Activated T-cell treated with anti-CD3 and anti-CD28 coated beads, Interleukin-2, amount 50 U/mL, for 72 hours (primary cell): ENCODE results near the gene SKAP2. TPM values are rescaled to one million over a fixed set of nuclear protein-coding genes. Genes with fewer than 3 reads are reported as not detected.
"Not testable (repeated sequence)": the region's sequence is repeated elsewhere in the genome, so short reads cannot be mapped to it uniquely, and the experiment has no call there.

Source experiments
- ATAC-seq, 2 donors: fragments of 150-1000 bp; cut with Tn5 transposase; replicated peaks in 1 of 2; 2 replicates each; pipeline ENCODE4 v1.10.0; 2021; ENCODE audit warnings: moderate library complexity in 2 of 2, mild to moderate bottlenecking in 1 of 2
- DNase-seq, 2 donors: peaks; one replicate each; pipeline ENCODE4 v3.0.0; 2021 to 2022; ENCODE audit warnings: mixed read lengths in 1 of 2
- H3K27ac Mint-ChIP-seq: one replicate; pipeline ENCODE4 v1.8.0; 2022; ENCODE audit warnings: mild to moderate bottlenecking, moderate library complexity, mixed read lengths
- H3K27me3 Mint-ChIP-seq: one replicate; pipeline ENCODE4 v1.8.0; 2022; ENCODE audit warnings: low read depth, mixed read lengths
- H3K36me3 Mint-ChIP-seq, 2 donors: one replicate each; pipeline ENCODE4 v1.8.0; 2022; ENCODE audit warnings: mixed read lengths in 2 of 2, mild to moderate bottlenecking in 1 of 2; ENCODE audit not compliant: insufficient read depth in 2 of 2
- H3K4me1 Mint-ChIP-seq: one replicate; pipeline ENCODE4 v1.8.0; 2022; ENCODE audit warnings: low read depth, mixed read lengths
- H3K4me3 Mint-ChIP-seq, 2 donors: one replicate each; pipeline ENCODE4 v1.8.0; 2022; ENCODE audit warnings: mild to moderate bottlenecking in 2 of 2, mixed read lengths in 2 of 2, moderate library complexity in 2 of 2
- H3K9me3 Mint-ChIP-seq, 2 donors: one replicate each; pipeline ENCODE4 v1.8.0; 2022; ENCODE audit warnings: mixed read lengths in 2 of 2
- total RNA-seq, 2 donors: library from RNA; stranded (reverse); gene quantifications; one replicate each; pipeline ENCODE4 v1.2.3, GENCODE V29; 2022

Gene SKAP2
- total RNA-seq, 2 donors from 2014 or later = 9.7 to 22.4 TPM

DNA sequence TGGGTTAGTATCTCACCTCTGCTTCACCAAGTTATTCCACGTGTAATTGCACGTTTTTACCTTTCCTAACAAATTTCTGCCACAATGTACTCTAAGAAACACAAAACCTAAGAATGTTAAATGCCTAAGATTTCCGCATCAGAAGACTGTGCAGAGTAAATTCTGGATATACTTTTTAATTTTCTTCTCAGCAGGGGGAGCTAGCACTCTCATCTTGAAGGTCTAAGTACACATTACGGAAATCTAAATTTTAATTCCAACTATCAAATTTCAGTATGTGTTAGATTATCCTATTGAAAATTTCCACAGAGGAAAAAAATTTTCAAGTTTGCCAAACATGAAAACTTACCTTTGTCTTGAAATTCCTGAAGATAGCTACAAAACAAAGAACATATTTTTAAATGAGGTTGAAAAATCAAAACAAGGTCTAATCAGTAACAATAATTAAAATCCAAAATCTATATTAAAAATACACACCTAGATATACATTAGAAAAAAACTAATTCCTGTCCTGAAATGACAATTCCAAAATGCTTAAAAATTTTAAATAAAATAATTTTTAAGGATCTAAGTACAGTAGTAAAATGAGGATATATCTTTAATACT, 10.5 kb downstream of the SKAP2 start:
- H3K9me3 Mint-ChIP-seq = no peaks in the 10 kb centered on the region
- ATAC-seq = no peak
- DNase-seq = no peak
- no peak overlapping the region for H3K4me3 Mint-ChIP-seq
- H3K36me3 Mint-ChIP-seq = no peaks in the 10 kb centered on the region
- peaks cover 41% of the 10 kb centered on the region for H3K27me3 Mint-ChIP-seq
- peaks cover 10% of the 10 kb centered on the region for H3K4me1 Mint-ChIP-seq
- no peak overlapping the region for H3K27ac Mint-ChIP-seq

DNA sequence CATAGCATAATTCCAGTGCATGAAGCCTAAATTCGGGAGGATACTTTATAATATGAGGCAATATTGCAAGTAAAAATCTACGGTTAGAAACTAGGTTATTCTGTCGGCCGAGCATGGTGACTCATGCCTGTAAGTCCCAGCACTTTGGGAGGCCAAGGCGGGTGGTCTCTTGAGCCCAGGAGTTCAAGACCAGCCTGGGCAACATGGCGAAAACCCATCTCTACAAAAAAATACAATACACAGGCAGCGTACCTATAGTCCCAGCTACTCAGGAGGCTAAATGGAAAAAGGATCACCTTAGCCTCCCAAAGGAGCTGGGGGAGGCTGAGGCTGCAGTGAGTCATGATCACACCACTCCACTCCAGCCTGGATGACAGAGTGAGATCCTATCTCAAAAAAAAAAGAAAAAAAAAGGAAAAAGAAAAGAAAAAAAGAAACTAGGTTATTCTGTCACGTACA, 14.2 kb downstream of the SKAP2 start:
- no peak for DNase-seq
- Mint-ChIP-seq H3K36me3 (no peaks in the 10 kb centered on the region), H3K27me3 (peaks cover 9% of the 10 kb centered on the region), H3K9me3 (no peaks in the 10 kb centered on the region), H3K27ac (no peak overlapping the region), H3K4me3 (no peak overlapping the region), H3K4me1 (no peaks in the 10 kb centered on the region)
- no peak for ATAC-seq

DNA sequence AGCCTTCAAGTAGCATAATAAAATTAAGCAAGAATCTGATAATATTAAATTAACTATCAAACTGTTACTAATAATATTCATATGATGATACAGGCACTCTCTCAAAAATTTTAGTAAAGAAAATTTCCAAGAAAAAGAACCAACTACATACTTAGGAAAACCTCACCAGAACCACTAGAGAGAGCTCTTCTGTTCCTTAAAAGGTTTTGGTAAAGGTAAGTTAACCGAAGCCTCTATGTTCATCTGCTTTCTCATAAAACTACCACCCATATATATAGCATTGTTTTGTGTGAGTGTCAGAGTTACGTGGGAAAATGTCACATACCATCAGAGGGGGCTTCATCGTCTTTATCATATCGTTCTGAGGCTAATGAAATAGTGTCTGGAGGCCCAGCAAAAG, 20.7 kb downstream of the SKAP2 start:
- H3K27ac Mint-ChIP-seq = no peak overlapping the region
- DNase-seq (no peak), ATAC-seq (no peak)
- H3K4me1 Mint-ChIP-seq = no peaks in the 10 kb centered on the region
- no peaks in the 10 kb centered on the region for H3K9me3 Mint-ChIP-seq
- no peaks in the 10 kb centered on the region for H3K27me3 Mint-ChIP-seq
- no peak overlapping the region for H3K4me3 Mint-ChIP-seq
- H3K36me3 Mint-ChIP-seq = no peaks in the 10 kb centered on the region

DNA sequence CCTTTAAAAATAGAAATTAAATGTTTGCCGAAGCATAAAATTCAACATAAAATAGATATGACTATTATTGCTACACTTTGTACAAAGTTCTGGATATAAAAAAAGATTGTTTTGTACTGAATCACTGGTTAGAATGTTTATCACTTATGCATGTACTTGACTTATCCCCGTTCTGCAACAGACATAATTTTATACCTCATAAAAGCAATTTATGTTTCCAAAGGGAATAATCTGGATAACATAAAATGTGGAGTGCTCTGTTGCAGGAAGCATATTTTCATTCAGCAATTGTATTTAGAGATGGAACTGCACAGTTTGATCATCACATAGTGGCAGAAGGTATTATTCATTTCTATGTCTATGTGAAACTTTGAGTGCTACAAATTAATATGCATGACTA, 21.5 kb downstream of the SKAP2 start:
- Mint-ChIP-seq H3K27me3 (peaks cover 5% of the 10 kb centered on the region), H3K27ac (no peak overlapping the region), H3K9me3 (no peaks in the 10 kb centered on the region), H3K4me1 (no peaks in the 10 kb centered on the region), H3K36me3 (no peaks in the 10 kb centered on the region), H3K4me3 (no peak overlapping the region)
- no peak for ATAC-seq
- no peak for DNase-seq

DNA sequence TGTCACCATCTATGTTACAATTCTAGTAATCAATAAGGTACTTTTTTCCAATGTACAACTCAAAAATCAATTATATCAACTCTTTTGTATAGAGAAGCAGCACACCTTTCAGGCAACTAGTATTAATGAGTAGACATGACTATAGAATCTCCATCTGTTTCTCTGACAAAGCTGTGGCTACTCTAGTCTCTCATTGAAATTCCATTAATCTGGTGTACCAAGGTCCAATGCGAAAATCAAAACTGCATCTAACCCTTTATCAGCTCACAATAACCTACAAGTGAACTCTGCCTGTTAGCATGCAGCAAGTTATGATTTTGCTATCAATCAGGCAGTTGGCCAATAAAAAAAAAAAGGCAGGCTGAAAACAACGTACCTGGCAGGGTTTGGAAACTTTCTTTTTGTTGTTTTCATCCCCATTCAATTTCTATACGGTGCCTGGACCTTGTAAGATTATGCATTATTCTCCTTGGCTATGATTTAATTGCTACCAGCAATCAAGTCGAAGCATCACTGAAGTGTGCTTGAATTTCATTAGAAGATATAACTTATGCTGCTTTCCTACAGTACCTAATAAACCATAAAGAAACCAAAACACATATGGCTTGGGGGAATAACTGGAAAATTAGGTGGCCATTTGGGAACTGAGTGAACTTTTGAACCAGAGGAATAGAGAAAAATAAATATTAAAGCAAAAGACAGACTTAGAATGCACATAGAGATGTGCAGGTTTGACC, 23.2 kb downstream of the SKAP2 start:
- Mint-ChIP-seq H3K4me1 (no peaks in the 10 kb centered on the region), H3K27me3 (peaks cover 6% of the 10 kb centered on the region), H3K27ac (no peak overlapping the region), H3K36me3 (no peaks in the 10 kb centered on the region), H3K4me3 (no peak overlapping the region), H3K9me3 (no peaks in the 10 kb centered on the region)
- ATAC-seq = no peak
- DNase-seq = no peak

DNA sequence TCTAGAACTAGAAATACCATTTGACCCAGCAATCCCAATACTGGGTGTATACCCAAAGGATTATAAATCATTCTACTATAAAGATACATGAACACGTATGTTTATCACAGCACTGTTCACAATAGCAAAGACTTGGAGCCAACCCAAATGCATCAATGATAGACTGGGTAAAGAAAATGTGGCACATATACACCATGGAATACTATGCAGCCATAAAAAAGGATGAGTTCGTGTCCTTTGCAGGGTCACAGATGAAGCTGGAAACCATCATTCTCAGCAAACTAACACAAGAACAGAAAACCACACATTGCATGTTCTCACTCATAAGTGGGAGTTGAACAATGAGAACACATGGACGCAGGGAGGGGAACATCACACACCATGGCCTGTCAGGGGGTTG, 27.6 kb downstream of the SKAP2 start:
- H3K4me3 Mint-ChIP-seq, DNase-seq, H3K27me3 Mint-ChIP-seq, ATAC-seq, H3K27ac Mint-ChIP-seq, H3K36me3 Mint-ChIP-seq, H3K4me1 Mint-ChIP-seq, H3K9me3 Mint-ChIP-seq: not testable (repeated sequence)

DNA sequence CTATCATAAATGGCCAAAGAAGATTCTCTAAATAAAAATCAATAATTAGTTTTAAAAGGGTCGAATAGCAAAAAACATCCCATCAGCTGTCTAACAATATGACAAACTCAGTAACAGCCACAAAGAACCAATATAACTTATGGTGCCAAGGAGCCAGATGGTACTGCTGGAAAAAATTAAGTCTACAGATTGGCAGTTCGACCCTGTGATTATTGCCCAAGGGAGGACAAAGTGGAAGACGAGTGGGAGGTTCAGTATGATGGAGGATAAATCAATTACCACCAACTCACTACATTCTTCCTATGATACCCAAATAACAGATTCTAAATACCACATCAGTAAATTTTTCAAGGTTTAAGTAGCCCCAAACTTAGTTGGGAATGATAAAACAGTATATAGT, 49.0 kb downstream of the SKAP2 start:
- no peak overlapping the region for H3K27ac Mint-ChIP-seq
- ATAC-seq (no peak), DNase-seq (no peak)
- H3K27me3 Mint-ChIP-seq = no peaks in the 10 kb centered on the region
- no peaks in the 10 kb centered on the region for H3K9me3 Mint-ChIP-seq
- H3K4me3 Mint-ChIP-seq = no peak overlapping the region
- no peaks in the 10 kb centered on the region for H3K4me1 Mint-ChIP-seq
- H3K36me3 Mint-ChIP-seq = no peaks in the 10 kb centered on the region

DNA sequence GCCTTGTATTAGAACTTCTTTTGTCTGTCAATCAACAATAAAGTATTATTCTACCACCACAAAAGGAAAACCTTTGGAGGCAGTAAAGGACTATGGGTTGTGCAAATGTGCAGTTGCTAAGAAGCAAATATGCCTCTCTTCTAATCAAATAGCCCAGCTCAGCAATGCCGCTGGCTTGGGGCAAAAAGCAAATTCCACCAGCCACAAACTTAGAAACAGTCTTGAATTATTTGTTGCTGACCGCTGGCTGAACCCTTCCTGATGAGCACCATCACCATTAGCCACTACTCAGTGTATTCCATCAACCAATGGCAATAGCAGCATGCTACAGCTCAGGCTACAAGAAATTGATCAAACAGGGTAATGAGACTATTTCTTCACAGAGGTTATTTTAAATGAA, 51.0 kb downstream of the SKAP2 start:
- DNase-seq (no peak), ATAC-seq (no peak)
- no peaks in the 10 kb centered on the region for H3K36me3 Mint-ChIP-seq
- no peaks in the 10 kb centered on the region for H3K27me3 Mint-ChIP-seq
- H3K4me3 Mint-ChIP-seq = no peak overlapping the region
- no peaks in the 10 kb centered on the region for H3K9me3 Mint-ChIP-seq
- no peak overlapping the region for H3K27ac Mint-ChIP-seq
- H3K4me1 Mint-ChIP-seq = no peaks in the 10 kb centered on the region

DNA sequence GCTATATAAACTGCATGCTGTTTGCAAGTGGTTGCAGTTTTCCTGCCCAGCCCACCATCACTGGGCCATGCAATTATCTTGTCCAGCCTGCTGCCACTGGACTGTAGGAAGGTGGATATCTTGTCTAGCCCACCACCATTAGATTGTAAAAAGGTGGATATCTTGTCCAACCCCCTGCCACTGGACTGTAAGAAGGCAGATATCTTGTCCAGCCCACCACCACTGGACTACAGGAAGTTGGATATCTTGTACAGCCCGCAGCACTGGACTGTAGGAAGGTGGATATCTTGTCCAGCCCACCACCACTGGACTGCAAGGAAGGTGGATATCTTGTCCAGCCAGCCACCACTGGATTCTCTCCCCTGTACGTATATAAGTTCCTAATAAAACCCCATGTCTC, 69.8 kb downstream of the SKAP2 start:
- Mint-ChIP-seq H3K4me3 (no peak overlapping the region), H3K9me3 (peaks cover 0 to 2% of the 10 kb centered on the region in 2 donors), H3K4me1 (no peaks in the 10 kb centered on the region), H3K27ac (no peak overlapping the region), H3K27me3 (no peaks in the 10 kb centered on the region), H3K36me3 (no peaks in the 10 kb centered on the region)
- DNase-seq = no peak
- no peak for ATAC-seq

DNA sequence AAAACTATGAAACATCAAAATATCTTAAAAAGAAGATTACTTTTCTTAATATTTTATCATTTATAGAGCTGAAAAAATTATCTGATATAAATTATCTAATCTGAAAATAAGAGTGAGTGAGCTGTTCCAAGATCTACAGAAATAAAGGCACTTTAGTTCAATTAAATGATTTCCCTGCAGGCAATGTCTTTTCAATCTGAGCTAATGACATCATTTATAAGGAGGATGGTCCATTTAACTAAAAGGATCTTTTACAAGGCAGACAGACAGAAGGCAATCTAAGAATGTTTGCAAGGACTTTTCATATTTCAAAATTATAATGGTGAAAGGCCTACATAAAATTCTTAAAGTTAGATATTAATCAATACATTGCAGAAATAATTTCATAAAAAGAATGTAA, 71.8 kb downstream of the SKAP2 start:
- Mint-ChIP-seq H3K27me3 (no peaks in the 10 kb centered on the region), H3K4me1 (no peaks in the 10 kb centered on the region), H3K27ac (no peak overlapping the region), H3K9me3 (no peaks in the 10 kb centered on the region), H3K36me3 (no peaks in the 10 kb centered on the region), H3K4me3 (no peak overlapping the region)
- no peak for ATAC-seq
- no peak for DNase-seq

DNA sequence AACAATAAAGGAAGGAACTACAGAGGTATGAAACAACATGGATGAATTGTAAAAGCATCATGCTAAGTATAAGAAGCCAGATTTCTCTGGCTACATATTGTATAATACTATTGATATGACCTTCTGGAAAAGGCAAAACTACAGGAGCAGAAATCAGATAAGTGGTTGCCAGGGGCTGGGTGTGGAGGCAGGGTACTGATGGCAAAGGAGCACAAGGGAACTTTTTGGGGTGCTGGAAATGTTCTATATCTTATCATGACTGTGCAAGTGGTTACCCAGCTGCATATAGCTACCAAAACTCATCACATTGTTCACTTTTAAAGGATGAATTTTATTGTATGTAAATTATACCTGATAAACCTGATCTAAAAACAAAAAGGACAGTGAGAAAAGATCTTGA, 72.4 kb downstream of the SKAP2 start:
- Mint-ChIP-seq H3K4me3 (no peak overlapping the region), H3K27ac (no peak overlapping the region), H3K4me1 (no peaks in the 10 kb centered on the region), H3K36me3 (no peaks in the 10 kb centered on the region), H3K27me3 (no peaks in the 10 kb centered on the region), H3K9me3 (no peaks in the 10 kb centered on the region)
- no peak for ATAC-seq
- no peak for DNase-seq

DNA sequence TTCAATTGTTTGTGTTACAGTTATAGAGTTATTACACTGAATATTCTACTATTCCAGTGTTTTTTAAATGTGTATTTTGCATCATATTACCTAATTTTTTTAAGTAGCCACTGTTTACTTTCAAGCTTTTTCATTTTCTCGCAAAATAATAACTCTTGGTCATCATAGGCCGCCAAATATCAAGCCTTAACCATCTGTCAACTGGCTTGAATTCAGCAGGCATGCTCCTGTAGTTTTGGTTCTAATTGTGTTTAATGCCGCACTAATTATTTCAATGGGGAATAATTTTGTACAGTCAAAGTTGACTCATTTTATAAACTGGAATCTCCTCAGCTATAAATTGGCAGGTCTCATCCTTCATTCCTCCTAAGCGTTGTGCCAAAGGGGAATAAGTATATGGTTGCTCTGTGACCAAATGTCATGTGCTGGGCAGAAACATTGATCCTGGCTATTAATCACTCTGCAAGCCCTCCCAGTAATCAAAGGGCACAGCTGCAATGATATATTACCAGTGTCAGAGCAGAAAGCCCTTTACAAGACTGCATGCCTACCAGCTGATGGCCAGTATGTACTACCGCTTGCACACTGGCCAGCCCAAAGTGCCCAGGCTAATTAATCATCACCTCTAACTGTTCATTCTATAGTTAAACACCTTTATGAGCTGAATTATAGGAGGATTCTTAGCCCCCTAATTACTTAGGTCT, 74.8 kb downstream of the SKAP2 start:
- no peak overlapping the region for H3K27ac Mint-ChIP-seq
- ATAC-seq = no peak
- H3K9me3 Mint-ChIP-seq = no peaks in the 10 kb centered on the region
- H3K4me1 Mint-ChIP-seq = no peaks in the 10 kb centered on the region
- no peak overlapping the region for H3K4me3 Mint-ChIP-seq
- no peak for DNase-seq
- H3K36me3 Mint-ChIP-seq = no peaks in the 10 kb centered on the region
- H3K27me3 Mint-ChIP-seq = no peaks in the 10 kb centered on the region

DNA sequence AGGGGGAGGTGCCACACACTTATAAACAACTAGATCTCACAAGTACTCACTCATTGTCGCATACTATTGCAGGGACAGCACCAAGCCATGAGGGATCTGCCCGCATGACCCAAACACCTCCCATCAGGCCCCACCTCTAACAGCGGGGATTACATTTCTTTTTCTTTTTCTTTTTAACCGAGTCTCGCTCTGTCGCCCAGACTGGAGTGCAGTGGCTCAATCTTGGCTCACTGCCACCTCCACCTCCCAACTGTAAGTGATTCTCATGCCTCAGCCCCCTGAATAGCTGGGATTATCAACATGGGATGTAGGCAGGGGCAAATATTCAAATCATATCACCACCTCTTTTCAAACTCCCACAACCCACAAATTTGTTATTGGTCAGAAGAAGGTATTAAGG, 76.7 kb downstream of the SKAP2 start:
- DNase-seq (no peak), ATAC-seq (no peak)
- Mint-ChIP-seq H3K36me3 (no peaks in the 10 kb centered on the region), H3K4me3 (no peak overlapping the region), H3K9me3 (peaks cover 0 to 1% of the 10 kb centered on the region in 2 donors), H3K27me3 (no peaks in the 10 kb centered on the region), H3K4me1 (no peaks in the 10 kb centered on the region), H3K27ac (no peak overlapping the region)
